HL-60 (cell line): ENCODE data around the gene LIPC.

Experiments used
- DNase-seq, 2 experiments: peaks; one replicate each; pipeline ENCODE4 v3.0.0-alpha.2; 2010 to 2020; ENCODE audit warnings: low read depth in 1 of 2, low spot score in 1 of 2
- H3K27ac ChIP-seq: fragments of 250-450 bp; sonication (Bioruptor Pico); replicated peaks from 2 replicates; pipeline ENCODE4 v1.5.1; 2020; ENCODE audit warnings: mild to moderate bottlenecking, moderate library complexity
- H3K27me3 ChIP-seq: fragments of 250-450 bp; sonication (Bioruptor Pico); 2 replicates; pipeline ENCODE4 v1.5.1; 2021; ENCODE audit warnings: mild to moderate bottlenecking, moderate library complexity; ENCODE audit not compliant: insufficient read depth, poor library complexity, severe bottlenecking
- H3K4me3 ChIP-seq: replicated peaks from 2 replicates; pipeline ENCODE4 v1.5.1; 2011; ENCODE audit warnings: mild to moderate bottlenecking, control low read depth, low read length; ENCODE audit not compliant: insufficient read depth
- GABPA ChIP-seq: IDR thresholded peaks from 2 replicates; pipeline ENCODE4 v1.6.1; 2012; ENCODE audit warnings: low read depth
- POLR2AphosphoS5 ChIP-seq: IDR thresholded peaks from 2 replicates; pipeline ENCODE4 v1.6.1; 2012; ENCODE audit warnings: low read depth
- SPI1 ChIP-seq: IDR thresholded peaks from 2 replicates; pipeline ENCODE4 v1.6.1; 2012; ENCODE audit warnings: low read depth, mild to moderate bottlenecking, borderline replicate concordance
- TF ChIP-seq, protein P1 (sequence below): IDR thresholded peaks from one replicate; pipeline ENCODE4 v1.5.1; 2011; ENCODE audit warnings: low read length, control low read depth, inconsistent platforms; ENCODE audit not compliant: insufficient read depth
- TF ChIP-seq, protein P2 (sequence below): IDR thresholded peaks from 2 replicates; pipeline ENCODE4 v1.6.1; 2012; ENCODE audit warnings: low read depth; ENCODE audit not compliant: insufficient replicate concordance

LIPC gene

DNA sequence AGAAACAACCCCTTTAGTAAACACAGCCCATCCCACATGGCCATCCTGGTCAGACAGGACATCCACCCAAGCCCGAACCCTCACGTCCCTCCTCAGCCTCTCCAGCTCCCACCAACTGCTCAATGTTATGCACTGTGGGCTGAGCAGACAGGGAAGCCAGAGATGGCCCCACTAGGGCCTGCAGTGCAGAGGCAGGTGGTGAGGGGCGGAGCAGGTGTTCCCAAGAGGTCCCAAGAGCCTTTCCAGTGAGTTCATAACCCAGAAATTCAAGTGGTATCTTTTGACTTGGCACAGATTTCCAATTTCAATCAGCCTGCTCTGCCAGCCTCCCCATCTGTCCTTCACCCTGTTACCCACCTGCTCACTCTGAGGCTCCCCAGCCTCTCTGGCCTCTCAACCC lies 130.3 kb downstream of the LIPC start:
- no peak for DNase-seq
- H3K4me3 ChIP-seq: no peak overlapping the region
- TF ChIP-seq, protein P1, sequence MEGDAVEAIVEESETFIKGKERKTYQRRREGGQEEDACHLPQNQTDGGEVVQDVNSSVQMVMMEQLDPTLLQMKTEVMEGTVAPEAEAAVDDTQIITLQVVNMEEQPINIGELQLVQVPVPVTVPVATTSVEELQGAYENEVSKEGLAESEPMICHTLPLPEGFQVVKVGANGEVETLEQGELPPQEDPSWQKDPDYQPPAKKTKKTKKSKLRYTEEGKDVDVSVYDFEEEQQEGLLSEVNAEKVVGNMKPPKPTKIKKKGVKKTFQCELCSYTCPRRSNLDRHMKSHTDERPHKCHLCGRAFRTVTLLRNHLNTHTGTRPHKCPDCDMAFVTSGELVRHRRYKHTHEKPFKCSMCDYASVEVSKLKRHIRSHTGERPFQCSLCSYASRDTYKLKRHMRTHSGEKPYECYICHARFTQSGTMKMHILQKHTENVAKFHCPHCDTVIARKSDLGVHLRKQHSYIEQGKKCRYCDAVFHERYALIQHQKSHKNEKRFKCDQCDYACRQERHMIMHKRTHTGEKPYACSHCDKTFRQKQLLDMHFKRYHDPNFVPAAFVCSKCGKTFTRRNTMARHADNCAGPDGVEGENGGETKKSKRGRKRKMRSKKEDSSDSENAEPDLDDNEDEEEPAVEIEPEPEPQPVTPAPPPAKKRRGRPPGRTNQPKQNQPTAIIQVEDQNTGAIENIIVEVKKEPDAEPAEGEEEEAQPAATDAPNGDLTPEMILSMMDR: no peak
- TF ChIP-seq GABPA (no peak), SPI1 (no peak), POLR2AphosphoS5 (no peak)
- TF ChIP-seq, protein P2, sequence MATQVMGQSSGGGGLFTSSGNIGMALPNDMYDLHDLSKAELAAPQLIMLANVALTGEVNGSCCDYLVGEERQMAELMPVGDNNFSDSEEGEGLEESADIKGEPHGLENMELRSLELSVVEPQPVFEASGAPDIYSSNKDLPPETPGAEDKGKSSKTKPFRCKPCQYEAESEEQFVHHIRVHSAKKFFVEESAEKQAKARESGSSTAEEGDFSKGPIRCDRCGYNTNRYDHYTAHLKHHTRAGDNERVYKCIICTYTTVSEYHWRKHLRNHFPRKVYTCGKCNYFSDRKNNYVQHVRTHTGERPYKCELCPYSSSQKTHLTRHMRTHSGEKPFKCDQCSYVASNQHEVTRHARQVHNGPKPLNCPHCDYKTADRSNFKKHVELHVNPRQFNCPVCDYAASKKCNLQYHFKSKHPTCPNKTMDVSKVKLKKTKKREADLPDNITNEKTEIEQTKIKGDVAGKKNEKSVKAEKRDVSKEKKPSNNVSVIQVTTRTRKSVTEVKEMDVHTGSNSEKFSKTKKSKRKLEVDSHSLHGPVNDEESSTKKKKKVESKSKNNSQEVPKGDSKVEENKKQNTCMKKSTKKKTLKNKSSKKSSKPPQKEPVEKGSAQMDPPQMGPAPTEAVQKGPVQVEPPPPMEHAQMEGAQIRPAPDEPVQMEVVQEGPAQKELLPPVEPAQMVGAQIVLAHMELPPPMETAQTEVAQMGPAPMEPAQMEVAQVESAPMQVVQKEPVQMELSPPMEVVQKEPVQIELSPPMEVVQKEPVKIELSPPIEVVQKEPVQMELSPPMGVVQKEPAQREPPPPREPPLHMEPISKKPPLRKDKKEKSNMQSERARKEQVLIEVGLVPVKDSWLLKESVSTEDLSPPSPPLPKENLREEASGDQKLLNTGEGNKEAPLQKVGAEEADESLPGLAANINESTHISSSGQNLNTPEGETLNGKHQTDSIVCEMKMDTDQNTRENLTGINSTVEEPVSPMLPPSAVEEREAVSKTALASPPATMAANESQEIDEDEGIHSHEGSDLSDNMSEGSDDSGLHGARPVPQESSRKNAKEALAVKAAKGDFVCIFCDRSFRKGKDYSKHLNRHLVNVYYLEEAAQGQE: no peak
- no peaks in the 10 kb centered on the region for H3K27me3 ChIP-seq
- H3K27ac ChIP-seq: no peak overlapping the region

DNA sequence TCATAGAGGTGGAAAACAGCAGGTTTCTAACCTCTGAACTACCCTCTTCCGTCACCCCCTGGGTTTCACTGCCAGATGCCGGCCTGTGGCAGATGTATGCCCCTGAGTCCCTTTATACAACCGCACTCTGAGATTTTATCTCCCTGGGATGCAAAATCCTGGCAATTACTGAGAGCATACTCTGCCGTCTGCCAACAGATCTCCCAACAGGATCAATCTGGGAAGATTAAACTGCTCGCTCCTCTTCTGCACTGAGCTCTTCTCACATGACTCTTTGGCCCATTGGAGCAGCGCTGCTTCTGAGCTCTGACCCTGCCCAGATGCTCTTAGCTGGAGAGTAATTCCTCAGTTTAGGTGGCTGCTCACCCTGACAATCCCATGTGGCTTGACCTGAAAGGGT lies 133.2 kb downstream of the LIPC start:
- H3K27me3 ChIP-seq: no peaks in the 10 kb centered on the region
- H3K27ac ChIP-seq: no peak overlapping the region
- no peak for TF ChIP-seq SPI1
- TF ChIP-seq POLR2AphosphoS5: no peak
- TF ChIP-seq, protein P1: no peak
- TF ChIP-seq, protein P2: no peak
- DNase-seq: no peak
- no peak overlapping the region for H3K4me3 ChIP-seq

DNA sequence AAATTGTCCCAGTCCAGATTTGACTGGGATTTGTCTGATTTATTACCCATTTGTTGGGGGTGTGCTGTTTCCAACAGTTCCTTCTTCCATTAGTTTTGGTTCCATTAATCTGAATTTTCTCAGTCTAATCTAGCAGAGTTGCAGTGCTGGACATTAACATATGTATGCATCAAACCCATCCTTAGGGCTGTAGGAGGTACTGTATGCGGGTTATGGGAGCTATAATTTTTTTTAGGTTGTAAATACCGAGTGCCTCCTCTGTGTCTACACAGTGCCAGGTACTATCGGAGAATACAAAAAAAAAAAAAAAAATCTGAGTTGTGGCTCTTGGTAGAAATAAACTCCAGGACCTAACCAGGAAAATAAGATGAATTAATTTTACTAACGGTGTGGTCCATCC lies 133.8 kb downstream of the LIPC start:
- no peaks in the 10 kb centered on the region for H3K27me3 ChIP-seq
- H3K4me3 ChIP-seq: no peak overlapping the region
- H3K27ac ChIP-seq: no peak overlapping the region
- no peak for TF ChIP-seq POLR2AphosphoS5
- TF ChIP-seq, protein P2: no peak
- no peak for TF ChIP-seq GABPA
- no peak for TF ChIP-seq SPI1
- TF ChIP-seq, protein P1: no peak
- DNase-seq: no peak
